MM.1S (cell line): ENCODE data around the gene ZFR2.
A peak's percentile ranks its signal among the peaks of the same experiment; 100 is the strongest.

Experiments
- DNase-seq: peaks from one replicate; pipeline ENCODE4 v3.0.0-alpha.2; 2015
- H2AFZ ChIP-seq: fragments of 300-600 bp; sonication (generic); 2 replicates; pipeline ENCODE4 v1.6.0; 2016; ENCODE audit warnings: antibody characterized with exemption, low read length
- H3F3A ChIP-seq: fragments of 300-600 bp; sonication (generic); 2 replicates; pipeline ENCODE4 v1.6.1; 2016; ENCODE audit warnings: mild to moderate bottlenecking, antibody characterized with exemption, low read length, moderate library complexity, mixed read lengths; ENCODE audit not compliant: insufficient read depth
- H3K27ac ChIP-seq: fragments of 300-600 bp; sonication (generic); 2 replicates; pipeline ENCODE4 v1.5.1; 2016; ENCODE audit warnings: mild to moderate bottlenecking, low read length
- H3K27me3 ChIP-seq: fragments of 300-600 bp; sonication (generic); replicated peaks from 2 replicates; pipeline ENCODE4 v1.6.0; 2016; ENCODE audit warnings: low read length; ENCODE audit not compliant: insufficient read depth
- H3K36me3 ChIP-seq: fragments of 300-600 bp; sonication (generic); replicated peaks from 2 replicates; pipeline ENCODE4 v1.6.1; 2016; ENCODE audit warnings: mild to moderate bottlenecking, low read length, mixed read lengths; ENCODE audit not compliant: insufficient read depth
- H3K4me1 ChIP-seq: fragments of 300-600 bp; sonication (generic); 2 replicates; pipeline ENCODE4 v1.6.1; 2016; ENCODE audit warnings: low read length, mixed read lengths
- H3K4me2 ChIP-seq: fragments of 300-600 bp; sonication (generic); 2 replicates; pipeline ENCODE4 v1.6.0; 2016; ENCODE audit warnings: low read depth, low read length
- H3K4me3 ChIP-seq: fragments of 300-600 bp; sonication (generic); 2 replicates; pipeline ENCODE4 v1.5.1; 2016; ENCODE audit warnings: low read length, mixed read lengths
- H3K79me2 ChIP-seq: fragments of 300-600 bp; sonication (generic); 2 replicates; pipeline ENCODE4 v1.6.1; 2016; ENCODE audit warnings: mixed run types, low read length, mixed read lengths
- H3K9ac ChIP-seq: fragments of 300-600 bp; sonication (generic); 2 replicates; pipeline ENCODE4 v1.6.1; 2016; ENCODE audit warnings: low read length, mixed read lengths
- H3K9me2 ChIP-seq: fragments of 300-600 bp; sonication (generic); replicated peaks from 2 replicates; pipeline ENCODE4 v1.6.1; 2016; ENCODE audit warnings: mild to moderate bottlenecking, low read length, mixed read lengths; ENCODE audit not compliant: insufficient read depth
- H3K9me3 ChIP-seq: fragments of 300-600 bp; sonication (generic); replicated peaks from 2 replicates; pipeline ENCODE4 v1.6.1; 2016; ENCODE audit warnings: mild to moderate bottlenecking, low read length, mixed read lengths; ENCODE audit not compliant: insufficient read depth
- H4K20me1 ChIP-seq: fragments of 300-600 bp; sonication (generic); 2 replicates; pipeline ENCODE4 v1.6.1; 2016; ENCODE audit warnings: mild to moderate bottlenecking, low read length, moderate library complexity, mixed read lengths; ENCODE audit not compliant: insufficient read depth
- EZH2 ChIP-seq: fragments of 300-600 bp; sonication (generic); optimal IDR thresholded peaks from 2 replicates; pipeline ENCODE3; 2017; ENCODE audit warnings: low read depth, mild to moderate bottlenecking, antibody characterized with exemption, low read length, mixed read lengths
- EZH2phosphoT487 ChIP-seq: fragments of 300-600 bp; sonication (generic); IDR thresholded peaks from 2 replicates; pipeline ENCODE4 v1.6.1; 2018; ENCODE audit warnings: antibody characterized with exemption, low read length
- TF ChIP-seq, protein P1 (sequence below): fragments of 300-600 bp; sonication (generic); IDR thresholded peaks from 2 replicates; pipeline ENCODE4 v1.5.1; 2016; ENCODE audit warnings: antibody characterized with exemption, low read length, mixed read lengths

The ZFR2 gene

DNA sequence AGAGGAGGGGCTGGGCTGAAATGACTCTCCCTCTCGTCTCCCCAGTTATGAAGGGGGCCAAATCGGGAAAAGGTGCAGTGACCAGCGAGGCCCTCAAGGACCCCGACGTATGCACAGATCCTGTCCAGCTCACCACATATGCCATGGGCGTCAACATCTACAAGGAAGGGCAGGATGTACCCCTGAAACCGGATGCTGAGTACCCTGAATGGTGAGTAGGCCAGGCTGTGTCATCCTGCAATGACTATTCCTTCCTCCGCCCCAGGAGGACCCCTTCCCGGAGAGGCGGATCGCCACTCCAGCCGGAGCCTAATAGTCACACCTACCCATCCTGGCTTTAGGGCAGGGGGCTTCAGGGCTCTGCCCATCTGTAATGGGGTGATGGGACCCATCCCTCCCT is 103.7 kb downstream of the ZFR2 start:
- no peaks in the 10 kb centered on the region for H3K36me3 ChIP-seq
- no peak overlapping the region for H2AFZ ChIP-seq
- H3K9ac ChIP-seq: no peak overlapping the region
- no peaks in the 10 kb centered on the region for H3K27me3 ChIP-seq
- no peaks in the 10 kb centered on the region for H4K20me1 ChIP-seq
- H3F3A ChIP-seq: peaks cover 9% of the 10 kb centered on the region
- H3K4me3 ChIP-seq: no peak overlapping the region
- no peaks in the 10 kb centered on the region for H3K9me3 ChIP-seq
- H3K27ac ChIP-seq: no peak overlapping the region
- peaks cover 7% of the 10 kb centered on the region for H3K4me1 ChIP-seq
- H3K79me2 ChIP-seq: peaks cover 26% of the 10 kb centered on the region
- H3K4me2 ChIP-seq: no peak overlapping the region
- no peak for TF ChIP-seq EZH2phosphoT487
- TF ChIP-seq, protein P1, sequence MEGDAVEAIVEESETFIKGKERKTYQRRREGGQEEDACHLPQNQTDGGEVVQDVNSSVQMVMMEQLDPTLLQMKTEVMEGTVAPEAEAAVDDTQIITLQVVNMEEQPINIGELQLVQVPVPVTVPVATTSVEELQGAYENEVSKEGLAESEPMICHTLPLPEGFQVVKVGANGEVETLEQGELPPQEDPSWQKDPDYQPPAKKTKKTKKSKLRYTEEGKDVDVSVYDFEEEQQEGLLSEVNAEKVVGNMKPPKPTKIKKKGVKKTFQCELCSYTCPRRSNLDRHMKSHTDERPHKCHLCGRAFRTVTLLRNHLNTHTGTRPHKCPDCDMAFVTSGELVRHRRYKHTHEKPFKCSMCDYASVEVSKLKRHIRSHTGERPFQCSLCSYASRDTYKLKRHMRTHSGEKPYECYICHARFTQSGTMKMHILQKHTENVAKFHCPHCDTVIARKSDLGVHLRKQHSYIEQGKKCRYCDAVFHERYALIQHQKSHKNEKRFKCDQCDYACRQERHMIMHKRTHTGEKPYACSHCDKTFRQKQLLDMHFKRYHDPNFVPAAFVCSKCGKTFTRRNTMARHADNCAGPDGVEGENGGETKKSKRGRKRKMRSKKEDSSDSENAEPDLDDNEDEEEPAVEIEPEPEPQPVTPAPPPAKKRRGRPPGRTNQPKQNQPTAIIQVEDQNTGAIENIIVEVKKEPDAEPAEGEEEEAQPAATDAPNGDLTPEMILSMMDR: no peak
- no peak for TF ChIP-seq EZH2
- no peaks in the 10 kb centered on the region for H3K9me2 ChIP-seq
- DNase-seq: no peak

DNA sequence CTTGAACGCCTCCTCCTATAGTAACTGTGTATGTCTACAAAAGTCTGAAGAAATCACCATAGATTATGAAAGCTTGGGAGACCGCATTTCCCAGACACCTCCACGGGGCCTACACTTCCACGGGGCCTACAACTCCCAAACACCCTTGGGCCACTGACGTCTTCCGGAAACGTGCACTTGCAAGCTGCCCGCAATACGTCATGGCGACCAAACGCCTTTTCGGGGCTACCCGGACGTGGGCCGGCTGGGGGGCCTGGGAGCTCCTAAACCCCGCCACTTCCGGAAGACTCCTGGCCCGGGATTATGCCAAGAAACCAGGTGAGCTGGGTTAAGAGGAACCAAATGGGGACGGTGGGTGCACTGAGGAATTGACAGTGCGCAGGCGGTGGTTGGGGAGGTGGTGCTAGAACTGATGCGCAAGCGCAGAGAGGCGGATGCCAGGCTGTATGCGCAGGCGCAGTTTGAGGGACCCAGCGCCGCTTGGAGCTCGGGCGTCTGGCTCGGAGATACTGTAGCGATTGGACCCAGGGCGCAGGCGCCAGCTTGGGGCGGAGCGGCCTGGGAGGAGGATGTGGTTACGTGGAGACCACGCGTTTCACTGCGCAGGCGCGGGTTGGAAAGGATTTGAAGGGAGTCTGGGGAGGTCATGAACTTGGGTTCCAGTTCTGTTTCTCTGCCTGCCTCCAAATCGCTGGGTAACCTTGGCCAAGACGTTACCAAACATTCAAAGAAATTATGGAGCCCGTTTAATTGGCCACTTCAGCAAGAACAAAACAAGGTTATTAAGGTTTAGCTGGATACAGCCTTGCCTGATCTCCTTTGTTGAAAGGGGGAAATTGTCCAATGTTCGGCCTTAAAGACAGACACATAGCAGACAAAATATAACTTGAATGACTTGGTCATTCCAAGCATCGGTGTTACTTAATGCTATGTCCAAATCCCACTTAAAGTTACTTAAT is 106.1 kb downstream of the ZFR2 start, which contains the start of gene MRPL54:
Gene MRPL54 (plus strand): TSS at position 182 of the 959 bp plus-strand sequence. CDS start 19 bp downstream, at position 201.
- Histone ChIP-seq H3K27ac (peak within 1 kb of the TSS; percentile 90), H3K4me3 (peak within 1 kb of the TSS; percentile 86), H4K20me1 (no peaks in the 10 kb centered on the region), H3K9me2 (no peaks in the 10 kb centered on the region), H2AFZ (peak within 1 kb of the TSS; percentile 93), H3K27me3 (no peaks in the 10 kb centered on the region), H3K9me3 (no peaks in the 10 kb centered on the region), H3K4me1 (peaks cover 7% of the 10 kb centered on the region), H3K9ac (peak within 1 kb of the TSS; percentile 95), H3F3A (peaks cover 9% of the 10 kb centered on the region), H3K4me2 (peak within 1 kb of the TSS; percentile 88), H3K79me2 (peaks cover 38% of the 10 kb centered on the region), H3K36me3 (no peaks in the 10 kb centered on the region)
- DNase-seq: peak; percentile 100
- no peak for TF ChIP-seq EZH2phosphoT487
- TF ChIP-seq EZH2: no peak
- TF ChIP-seq, protein P1: no peak

DNA sequence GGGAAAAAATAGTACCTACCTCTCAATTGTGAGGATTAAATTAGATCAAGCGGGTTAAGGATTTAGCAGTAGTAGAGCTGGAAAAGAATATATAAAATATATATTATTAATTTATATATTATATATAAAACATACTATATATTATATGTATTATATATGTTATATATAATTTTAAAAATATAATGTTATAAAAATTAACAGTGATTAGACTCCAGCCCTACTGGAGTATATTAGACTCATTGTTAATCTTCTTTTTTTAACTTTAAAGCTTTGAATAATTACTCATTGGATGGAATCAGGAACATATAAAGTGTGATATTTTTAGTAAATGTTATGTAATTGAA is 106.7 kb downstream of the ZFR2 start:
- Histone ChIP-seq H3K27ac (peak overlapping the region; percentile 90; the same call in 1 of the 2 replicates), H3K4me3 (peak overlapping the region; percentile 86), H3K36me3 (no peaks in the 10 kb centered on the region), H3K79me2 (peaks cover 38% of the 10 kb centered on the region), H2AFZ (peak overlapping the region; percentile 93), H3K4me2 (peak overlapping the region; percentile 88), H3F3A (peaks cover 9% of the 10 kb centered on the region), H3K9ac (no peak overlapping the region; the same call in 1 of the 2 replicates), H4K20me1 (no peaks in the 10 kb centered on the region), H3K9me3 (no peaks in the 10 kb centered on the region), H3K27me3 (no peaks in the 10 kb centered on the region), H3K9me2 (no peaks in the 10 kb centered on the region), H3K4me1 (peaks cover 7% of the 10 kb centered on the region)
- DNase-seq: no peak
- TF ChIP-seq EZH2phosphoT487: no peak
- no peak for TF ChIP-seq EZH2
- TF ChIP-seq, protein P1: no peak
